Uterus (tissue), 2 donors: ENCODE data around the gene RNASEH1.

ENCODE experiments used
- POLR2A ChIP-seq, 2 donors: fragments of 450-650 bp; IDR thresholded peaks; one replicate each; pipeline ENCODE4 v1.6.1; 2016; ENCODE audit warnings: antibody characterized with exemption in 2 of 2, mild to moderate bottlenecking in 1 of 2, moderate library complexity in 1 of 2
- TF ChIP-seq, protein P1 (sequence below), 4 experiments: fragments of 200-600 bp in 2 of 4; fragments of 450-650 bp in 2 of 4; sonication (generic) in 2 of 4; IDR thresholded peaks; one replicate each; pipeline ENCODE4 v1.5.1; 2016 to 2019; ENCODE audit warnings: antibody characterized with exemption in 4 of 4, mild to moderate bottlenecking in 2 of 4, moderate library complexity in 1 of 4

DNA sequence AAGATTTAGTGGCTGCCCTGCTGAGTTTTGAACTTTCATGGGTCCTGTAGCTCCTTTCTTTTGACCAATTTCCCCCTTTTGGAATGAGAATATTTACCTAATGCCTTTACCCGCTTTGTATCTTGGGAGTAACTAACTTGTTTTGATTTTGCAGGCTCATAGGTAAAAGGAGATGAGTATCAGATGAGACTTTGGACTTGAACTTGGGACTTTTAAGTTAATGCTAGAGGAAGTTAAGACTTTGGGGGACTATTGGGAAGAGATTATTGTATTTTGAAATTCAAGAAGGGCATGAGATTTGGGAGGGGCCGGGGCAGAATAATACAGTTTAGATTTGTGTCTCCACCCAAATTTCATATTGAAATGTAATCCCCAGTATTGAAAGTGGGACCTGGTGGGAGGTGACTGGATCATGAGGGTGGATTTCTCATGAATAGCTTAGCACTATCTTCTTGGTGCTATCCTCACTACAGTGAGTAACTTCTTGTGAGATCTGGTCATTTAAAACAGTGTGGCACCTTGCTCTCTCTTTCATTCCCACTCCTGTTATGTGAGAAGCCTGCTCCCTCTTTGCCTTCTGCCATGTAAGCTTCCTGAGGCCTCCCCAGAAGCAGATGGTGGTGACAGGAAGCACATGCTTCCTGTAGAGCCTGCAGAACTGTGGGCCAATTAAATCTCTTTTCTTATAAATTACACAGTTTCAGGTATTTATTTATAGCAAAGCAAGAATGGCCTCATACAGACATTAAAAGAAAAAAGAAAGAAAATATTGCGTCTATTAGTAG is 44.9 kb downstream of the RNASEH1 start:
- TF ChIP-seq, protein P1, sequence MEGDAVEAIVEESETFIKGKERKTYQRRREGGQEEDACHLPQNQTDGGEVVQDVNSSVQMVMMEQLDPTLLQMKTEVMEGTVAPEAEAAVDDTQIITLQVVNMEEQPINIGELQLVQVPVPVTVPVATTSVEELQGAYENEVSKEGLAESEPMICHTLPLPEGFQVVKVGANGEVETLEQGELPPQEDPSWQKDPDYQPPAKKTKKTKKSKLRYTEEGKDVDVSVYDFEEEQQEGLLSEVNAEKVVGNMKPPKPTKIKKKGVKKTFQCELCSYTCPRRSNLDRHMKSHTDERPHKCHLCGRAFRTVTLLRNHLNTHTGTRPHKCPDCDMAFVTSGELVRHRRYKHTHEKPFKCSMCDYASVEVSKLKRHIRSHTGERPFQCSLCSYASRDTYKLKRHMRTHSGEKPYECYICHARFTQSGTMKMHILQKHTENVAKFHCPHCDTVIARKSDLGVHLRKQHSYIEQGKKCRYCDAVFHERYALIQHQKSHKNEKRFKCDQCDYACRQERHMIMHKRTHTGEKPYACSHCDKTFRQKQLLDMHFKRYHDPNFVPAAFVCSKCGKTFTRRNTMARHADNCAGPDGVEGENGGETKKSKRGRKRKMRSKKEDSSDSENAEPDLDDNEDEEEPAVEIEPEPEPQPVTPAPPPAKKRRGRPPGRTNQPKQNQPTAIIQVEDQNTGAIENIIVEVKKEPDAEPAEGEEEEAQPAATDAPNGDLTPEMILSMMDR (IDR thresholded peaks at IDR 0.05) = no peak
- no peak for TF ChIP-seq POLR2A (IDR thresholded peaks at IDR 0.05)
